GOT3 (cell line): ENCODE data around the gene OR1F1.
A peak's percentile ranks its signal among the peaks of the same experiment; 100 is the strongest.
"Not testable (repeated sequence)": the region's sequence is repeated elsewhere in the genome, so short reads cannot be mapped to it uniquely, and the experiment has no call there.

Experiments
- DNase-seq: peaks from one replicate; lab custom pipeline; 2025; ENCODE audit warnings: mixed read lengths; lab: John Stamatoyannopoulos, UW

OR1F1 gene

DNA sequence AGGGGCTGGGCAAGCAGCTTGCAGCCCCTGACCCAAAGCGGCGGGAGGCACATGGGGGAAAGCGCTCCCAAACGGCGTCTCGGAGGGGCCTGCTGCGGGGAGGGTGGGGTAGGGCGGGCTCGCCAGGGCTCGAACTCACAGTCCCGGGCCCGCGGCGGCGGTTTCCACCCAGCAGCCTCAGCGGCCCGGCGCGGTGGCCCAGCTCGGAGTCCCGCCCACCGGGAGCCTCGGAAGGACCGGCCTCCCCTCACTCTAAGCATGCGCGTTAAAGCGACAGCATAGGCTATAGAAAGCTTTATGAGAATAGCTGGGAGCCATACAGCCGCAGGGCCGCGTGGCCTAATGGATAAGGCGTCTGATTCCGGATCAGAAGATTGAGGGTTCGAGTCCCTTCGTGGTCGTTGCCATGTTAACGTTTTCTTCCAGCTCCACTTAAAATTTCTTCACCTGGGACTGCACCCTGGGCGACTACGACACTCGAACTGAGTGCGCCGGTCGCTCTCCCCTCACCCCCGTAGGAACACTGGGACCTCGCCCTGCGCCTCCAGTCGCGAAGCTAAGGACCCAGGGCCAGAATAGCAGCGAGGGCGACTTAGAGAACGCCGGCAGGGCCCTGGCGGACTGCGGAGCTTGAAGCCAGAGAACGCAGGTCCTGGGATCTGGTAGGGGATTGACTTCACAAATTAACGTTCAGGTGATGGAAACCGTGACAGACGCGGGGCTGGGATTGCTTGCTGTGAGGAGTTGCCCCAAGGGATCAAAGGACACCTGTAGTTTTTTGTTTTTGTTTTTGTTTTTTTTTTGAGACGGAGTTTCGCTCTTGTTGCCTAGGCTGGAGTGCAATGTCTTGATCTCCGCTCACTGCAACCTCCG lies 37.4 kb upstream of the OR1F1 start:
- peak; percentile 91 for DNase-seq

DNA sequence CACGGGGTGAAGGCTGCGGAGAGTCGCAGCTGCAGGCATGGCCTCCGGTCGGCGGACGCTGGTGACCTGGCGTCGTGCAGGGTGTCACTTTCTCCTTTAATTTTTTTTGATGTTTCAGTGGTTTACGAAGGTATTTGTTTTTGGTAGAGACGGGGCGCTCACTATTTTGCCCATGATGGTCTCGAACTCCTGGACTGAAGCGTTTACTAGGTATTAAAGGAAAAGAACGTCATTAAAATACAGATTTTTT lies 36.1 kb upstream of the OR1F1 start:
- DNase-seq, result no peak

DNA sequence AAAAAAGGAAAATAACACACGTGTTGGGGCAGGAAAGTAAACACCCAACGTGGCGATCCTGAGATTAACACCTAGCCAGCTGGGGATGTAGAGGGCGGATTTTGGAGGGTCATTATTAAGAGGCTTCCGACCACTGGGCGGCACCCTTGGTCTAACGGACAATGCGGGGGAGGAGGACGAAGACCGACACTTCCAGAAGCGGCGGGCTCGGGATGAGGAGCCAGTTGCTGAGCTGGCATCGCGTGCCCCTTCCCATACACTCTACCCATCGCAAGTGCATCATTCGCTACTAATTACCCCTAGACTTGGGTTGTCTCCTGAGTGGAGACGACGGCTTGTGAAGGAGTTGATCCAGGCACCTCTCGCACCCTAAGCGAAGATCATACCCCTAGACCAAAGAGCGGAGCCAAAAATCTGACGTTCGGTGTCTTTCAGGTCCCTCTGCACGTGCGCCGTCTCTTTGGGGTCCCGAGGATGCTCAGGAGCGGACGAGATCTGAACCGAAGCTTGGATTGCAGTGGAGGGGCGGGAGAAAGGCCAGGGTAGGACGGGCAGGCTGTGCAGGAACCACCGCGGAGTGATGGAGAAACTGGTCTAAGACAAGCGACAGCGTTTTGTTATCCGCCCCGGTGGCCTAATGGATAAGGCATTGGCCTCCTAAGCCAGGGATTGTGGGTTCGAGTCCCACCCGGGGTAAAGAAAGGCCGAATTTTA lies 35.6 kb upstream of the OR1F1 start:
- DNase-seq, result peak; percentile 74

DNA sequence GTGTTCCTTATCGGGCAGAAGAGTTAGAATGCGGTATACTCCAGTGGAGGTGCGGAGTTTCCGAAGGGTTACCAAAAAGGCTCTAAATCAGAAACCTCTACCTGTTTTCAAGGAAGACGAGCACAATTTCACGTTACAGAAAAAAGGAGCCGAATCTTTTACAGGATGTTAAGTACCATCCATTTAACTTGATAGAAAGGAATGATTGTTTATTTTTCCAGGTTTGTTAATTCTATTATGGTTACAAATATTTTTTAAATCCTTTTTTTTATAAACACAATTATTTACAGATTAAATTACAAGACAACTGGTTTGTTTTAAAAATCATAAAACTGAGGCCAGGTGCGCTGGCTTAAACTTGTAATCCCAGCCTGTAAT lies 35.0 kb upstream of the OR1F1 start:
- DNase-seq, result no peak

DNA sequence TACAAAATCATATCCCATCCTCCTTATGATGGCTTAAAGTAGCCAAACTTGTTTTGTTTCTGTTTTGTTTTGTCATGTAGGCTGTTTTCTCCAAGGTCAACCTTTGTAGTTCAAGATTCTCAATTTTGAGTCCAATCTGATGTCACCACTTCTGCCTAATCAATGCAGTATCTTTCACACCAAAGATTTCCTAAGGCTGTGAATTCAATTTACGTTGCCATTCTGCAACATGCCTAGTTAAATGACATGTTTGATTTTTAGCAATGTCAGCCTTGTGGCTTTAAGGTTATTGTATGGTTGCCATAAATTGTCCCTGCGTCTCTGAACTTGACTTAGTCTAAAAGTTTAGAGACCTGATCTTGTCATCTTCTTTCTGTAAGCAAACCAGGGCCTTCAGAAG lies 32.8 kb upstream of the OR1F1 start:
- no peak for DNase-seq

GRCh38 chr16:3155972-3156371 lies 32.0 kb upstream of the OR1F1 start:
- DNase-seq, result no peak

DNA sequence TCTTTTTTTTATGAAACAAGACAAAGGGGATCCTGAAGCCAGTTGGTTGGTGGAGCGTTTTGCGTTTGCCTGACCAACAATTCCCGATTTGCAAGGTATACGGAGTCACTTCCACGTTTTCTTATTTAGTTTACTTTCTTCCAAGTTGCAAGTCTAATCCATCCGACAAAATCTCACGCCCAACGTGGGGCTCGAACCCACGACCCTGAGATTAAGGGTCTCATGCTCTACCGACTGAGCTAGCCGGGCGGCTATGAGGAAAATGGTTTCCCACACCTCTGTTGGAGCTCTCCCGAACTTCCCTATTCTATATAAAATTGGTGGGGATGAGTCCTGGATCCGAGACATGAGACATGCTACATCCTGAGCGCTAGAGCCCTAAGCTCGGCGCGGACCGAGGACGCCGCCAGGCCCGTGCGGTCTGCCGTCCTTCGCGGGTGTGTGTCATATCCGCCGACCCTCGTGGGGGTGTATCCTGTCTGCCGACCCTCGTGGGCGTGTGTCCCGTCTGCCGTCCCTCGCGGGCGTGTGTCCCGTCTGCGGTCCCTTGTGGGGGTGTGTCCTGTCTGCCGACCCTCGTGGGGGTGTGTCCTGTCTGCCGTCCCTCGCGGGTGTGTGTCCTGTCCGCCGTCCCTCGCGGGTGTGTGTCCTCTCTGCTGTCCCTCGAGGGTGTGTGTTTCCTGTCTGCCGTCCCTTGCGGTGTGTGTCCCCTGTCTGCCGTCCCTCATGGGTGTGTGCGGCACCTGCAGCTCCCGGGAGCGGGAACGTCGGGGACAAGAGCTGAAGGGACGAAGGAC lies 30.6 kb upstream of the OR1F1 start:
- peak; percentile 44 for DNase-seq

- no peak for DNase-seq
Measured at GRCh38 chr16:3158026-3158509, 29.9 kb upstream of the OR1F1 start.

DNA sequence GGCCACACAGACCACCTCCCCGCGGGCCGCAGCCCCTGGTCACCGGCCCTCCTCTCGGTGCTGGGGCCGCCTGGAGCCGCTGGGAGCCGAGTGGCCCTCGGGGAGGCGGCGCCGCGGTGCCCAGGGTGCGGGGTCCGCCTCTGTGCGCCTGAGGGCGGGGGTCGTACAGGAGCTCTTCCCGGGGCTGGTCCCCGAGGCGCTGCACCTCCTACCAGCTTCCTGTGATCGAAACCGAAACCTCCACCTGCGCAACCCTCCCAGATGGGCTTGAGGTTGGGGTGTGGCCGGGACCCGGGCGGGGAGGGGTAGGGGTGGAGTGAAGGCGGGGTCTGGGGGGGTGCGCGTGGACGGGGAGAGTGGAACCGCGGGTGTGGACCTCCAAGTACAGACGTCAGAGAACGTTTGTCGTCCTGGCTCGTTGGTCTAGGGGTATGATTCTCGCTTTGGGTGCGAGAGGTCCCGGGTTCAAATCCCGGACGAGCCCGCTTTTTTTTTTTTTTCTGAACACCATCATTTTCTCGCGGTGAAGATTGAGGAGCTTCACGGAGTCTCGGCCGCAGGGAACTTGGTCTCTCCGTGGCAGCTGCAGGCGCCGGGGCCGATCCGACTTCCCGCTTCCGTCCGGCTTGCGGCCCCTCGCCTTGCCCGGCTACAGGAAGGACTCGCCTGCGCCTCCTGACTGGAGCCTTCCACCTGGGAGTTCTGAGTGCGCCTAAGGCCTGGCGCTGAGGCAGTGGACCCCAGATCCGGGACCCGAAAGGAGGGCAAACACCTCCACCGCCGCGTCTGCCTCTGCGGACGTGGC lies 29.3 kb upstream of the OR1F1 start:
- peak; percentile 79 for DNase-seq

DNA sequence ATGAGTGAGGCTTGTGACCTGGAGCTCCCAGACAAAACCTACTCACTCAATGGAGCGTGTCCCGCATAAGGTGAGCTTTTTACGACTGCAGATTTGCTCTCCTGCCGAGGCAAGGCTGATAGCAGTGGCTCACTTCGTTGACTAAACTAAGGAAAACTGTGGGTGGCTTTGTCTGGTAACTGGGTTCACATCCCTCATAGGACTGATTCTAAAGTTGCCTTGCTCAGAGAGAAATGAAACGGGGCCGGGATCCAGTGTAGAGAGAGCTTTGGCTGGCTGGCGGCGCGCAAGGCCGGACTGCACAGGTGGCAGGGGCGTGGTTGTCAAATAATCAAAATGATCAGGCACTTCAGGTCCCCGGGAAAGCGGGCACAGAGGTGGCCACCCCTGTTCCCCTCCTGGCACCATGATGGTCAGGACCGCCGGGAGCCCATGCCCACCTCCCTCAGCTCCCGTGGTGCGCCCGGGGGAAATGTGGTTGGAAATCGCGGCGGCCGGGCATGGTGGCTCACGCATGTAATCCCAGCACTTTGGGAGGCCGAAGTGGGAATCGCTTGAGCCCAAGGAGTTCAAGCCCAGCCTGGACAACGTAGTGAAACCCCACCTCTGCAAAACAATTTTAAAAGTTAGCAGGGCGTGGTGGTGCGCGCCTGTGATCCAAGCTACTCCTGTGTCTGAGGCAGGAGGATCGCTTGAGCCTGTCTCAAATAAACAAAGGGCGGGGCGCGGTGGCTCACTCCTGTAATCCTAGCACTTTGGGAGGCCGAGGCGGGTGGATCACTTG lies 26.6 kb upstream of the OR1F1 start:
- no peak for DNase-seq

- DNase-seq, result no peak
Measured at GRCh38 chr16:3164121-3164991, 23.6 kb upstream of the OR1F1 start.

DNA sequence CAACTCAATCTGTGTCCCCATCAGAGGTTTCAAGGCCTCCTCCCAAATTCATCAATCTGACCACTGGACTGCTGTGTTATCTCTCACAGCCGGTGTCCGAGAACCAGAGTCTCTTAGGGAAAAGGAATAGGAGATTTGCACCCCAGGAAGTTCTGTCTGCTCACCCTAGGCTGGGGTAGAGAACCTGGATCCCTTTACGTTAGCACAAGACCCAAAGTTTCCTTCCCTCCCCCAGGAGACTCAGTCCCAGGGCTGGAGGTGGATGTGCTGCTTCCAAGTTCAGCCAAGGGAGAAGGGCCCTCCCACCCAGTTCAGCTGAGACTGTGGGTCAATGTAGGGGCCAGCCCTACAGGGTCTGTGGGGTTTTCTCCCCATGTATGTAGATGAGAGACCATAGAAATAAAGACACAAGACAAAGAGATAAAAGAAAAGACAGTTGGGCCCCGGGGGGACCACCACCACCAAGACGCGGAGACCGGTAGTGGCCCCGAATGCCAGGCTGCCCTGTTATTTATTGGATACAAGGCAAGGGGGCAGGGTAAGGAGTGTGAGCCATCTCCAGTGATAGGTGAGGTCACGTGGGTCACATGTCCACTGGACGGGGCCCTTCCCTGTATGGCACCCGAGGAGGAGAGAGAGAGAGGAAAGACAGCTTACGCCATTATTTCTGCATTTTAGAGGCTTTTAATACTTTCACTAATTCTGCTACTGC lies 22.7 kb upstream of the OR1F1 start:
- no peak for DNase-seq

GRCh38 chr16:3166505-3166886 lies 21.5 kb upstream of the OR1F1 start:
- no peak for DNase-seq

DNA sequence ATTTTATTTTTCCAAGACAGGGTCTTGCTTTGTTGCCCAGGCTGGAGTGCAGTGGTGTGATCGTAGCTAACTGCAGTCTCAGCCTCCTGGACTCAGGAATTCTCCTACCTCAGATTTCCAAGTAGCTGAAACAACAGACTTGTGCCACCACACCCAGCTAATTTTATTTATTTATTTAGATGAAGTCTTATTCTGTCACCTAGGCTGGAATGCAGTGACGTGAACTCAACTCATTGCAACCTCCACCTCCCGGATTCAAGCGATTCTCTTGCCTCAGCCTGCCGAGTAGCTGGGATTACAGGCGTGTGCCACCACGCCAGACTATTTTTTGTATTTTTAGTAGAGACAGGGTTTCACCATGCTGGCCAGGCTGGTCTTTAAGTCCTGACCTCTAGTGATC lies 19.3 kb upstream of the OR1F1 start:
- not testable (repeated sequence) for DNase-seq

GRCh38 chr16:3170440-3171180 lies 17.4 kb upstream of the OR1F1 start:
- DNase-seq, result no peak

- DNase-seq, result no peak
Measured at GRCh38 chr16:3171181-3171854, 16.7 kb upstream of the OR1F1 start.

- no peak for DNase-seq
Measured at GRCh38 chr16:3171855-3172593, 16.0 kb upstream of the OR1F1 start.
